Measurements from ENCODE around the gene WWC1. TPM values are rescaled to one million over a fixed set of nuclear protein-coding genes. Genes with fewer than 3 reads are reported as not detected.
"Not testable (repeated sequence)": the region's sequence is repeated elsewhere in the genome, so short reads cannot be mapped to it uniquely, and the experiment has no call there.

Gene WWC1
- total RNA-seq, 1 experiment from 2014 or later: 108 TPM

DNA sequence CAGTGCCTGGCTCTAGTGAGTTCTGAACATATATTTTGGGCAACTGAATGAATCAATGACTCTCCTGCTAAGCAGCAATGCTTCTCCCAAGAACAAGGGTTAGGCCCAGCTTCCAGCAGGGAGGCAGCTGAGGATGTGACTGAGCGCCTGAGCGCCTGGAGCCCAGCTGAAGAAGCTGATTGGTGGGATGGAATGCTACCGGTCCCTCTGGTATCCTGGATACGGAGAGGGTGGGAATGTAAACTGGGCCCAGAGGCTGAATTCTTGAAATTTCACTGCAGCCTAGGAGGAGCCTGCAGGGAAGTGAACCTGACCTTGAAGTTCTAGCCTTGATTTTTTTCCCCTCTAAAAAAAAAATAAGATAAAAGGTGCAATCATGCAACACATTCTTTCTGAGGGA lies 43.2 kb downstream of the WWC1 start:
- H3K27me3 Mint-ChIP-seq (ENCODE audit: insufficient read depth, unreplicated experiment): no peaks in the 10 kb centered on the region
- Histone ChIP-seq H3K9me3 (no peaks in the 10 kb centered on the region), H3K36me3 (ENCODE audit: control insufficient read depth, insufficient read depth, low read length) (no peaks in the 10 kb centered on the region), H3K27me3 (replicated peaks; ENCODE audit: control insufficient read depth, insufficient read depth, low read length) (no peaks in the 10 kb centered on the region), H3K4me1 (peaks cover 47% of the 10 kb centered on the region), H3K4me3 (ENCODE audit: low read depth, low read length) (no peak overlapping the region)
- DNase-seq: peak; percentile 64 to 69
- intact Hi-C loops (cut with micrococcal nuclease; ENCODE audit: unreplicated experiment): no loop called here
- ChIA-PET POLR2A (no interaction called here), CTCF (interaction anchor here (1.2 to 1.8 kb wide), 2 partner anchors 9 to 13 kb away, joined by 3 to 4 read pairs; no protein-coding TSS in a partner anchor)
- no peak overlapping the region for H3K4me3 Mint-ChIP-seq (ENCODE audit: unreplicated experiment)
- TF ChIP-seq, protein P1, sequence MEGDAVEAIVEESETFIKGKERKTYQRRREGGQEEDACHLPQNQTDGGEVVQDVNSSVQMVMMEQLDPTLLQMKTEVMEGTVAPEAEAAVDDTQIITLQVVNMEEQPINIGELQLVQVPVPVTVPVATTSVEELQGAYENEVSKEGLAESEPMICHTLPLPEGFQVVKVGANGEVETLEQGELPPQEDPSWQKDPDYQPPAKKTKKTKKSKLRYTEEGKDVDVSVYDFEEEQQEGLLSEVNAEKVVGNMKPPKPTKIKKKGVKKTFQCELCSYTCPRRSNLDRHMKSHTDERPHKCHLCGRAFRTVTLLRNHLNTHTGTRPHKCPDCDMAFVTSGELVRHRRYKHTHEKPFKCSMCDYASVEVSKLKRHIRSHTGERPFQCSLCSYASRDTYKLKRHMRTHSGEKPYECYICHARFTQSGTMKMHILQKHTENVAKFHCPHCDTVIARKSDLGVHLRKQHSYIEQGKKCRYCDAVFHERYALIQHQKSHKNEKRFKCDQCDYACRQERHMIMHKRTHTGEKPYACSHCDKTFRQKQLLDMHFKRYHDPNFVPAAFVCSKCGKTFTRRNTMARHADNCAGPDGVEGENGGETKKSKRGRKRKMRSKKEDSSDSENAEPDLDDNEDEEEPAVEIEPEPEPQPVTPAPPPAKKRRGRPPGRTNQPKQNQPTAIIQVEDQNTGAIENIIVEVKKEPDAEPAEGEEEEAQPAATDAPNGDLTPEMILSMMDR (IDR thresholded peaks at IDR 0.05; ENCODE audit: insufficient read depth in 1 of 2, low read depth in 1 of 2, low read length in 1 of 2, severe bottlenecking in 1 of 2, unreplicated experiment in 1 of 2): no peak
- no TSS peak for BruUV-seq (replicated peaks)
- peaks cover 47% of the 10 kb centered on the region for H3K36me3 Mint-ChIP-seq (ENCODE audit: insufficient read depth, unreplicated experiment)
- H3K4me1 Mint-ChIP-seq (ENCODE audit: low read depth, unreplicated experiment): peaks cover 62% of the 10 kb centered on the region
- peak overlapping the region; percentile 29 for H3K27ac Mint-ChIP-seq (ENCODE audit: unreplicated experiment)
- H3K9me3 Mint-ChIP-seq (ENCODE audit: unreplicated experiment): no peaks in the 10 kb centered on the region

DNA sequence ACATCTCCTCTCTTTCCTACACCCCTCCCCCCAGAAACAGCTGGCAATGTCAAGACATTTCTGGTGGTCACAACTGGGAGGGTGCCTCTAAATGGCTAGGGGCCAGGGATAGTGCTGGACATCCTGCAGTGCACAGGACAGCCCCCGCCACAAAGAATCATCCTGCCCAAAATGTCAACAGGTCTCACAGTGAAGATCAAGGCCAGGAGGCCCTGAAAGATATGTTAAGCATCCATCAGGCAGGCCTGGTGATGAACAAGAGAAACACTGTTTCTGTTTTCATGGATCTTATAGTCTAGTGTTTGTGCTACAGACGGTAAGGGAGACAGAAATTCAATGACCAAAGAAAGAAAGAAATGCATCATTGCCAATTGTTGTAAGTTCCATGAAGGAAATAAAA lies 45.9 kb downstream of the WWC1 start:
- peaks cover 62% of the 10 kb centered on the region for H3K36me3 Mint-ChIP-seq (ENCODE audit: insufficient read depth, unreplicated experiment)
- CTCF ChIA-PET: no interaction called here
- H3K27me3 Mint-ChIP-seq (ENCODE audit: insufficient read depth, unreplicated experiment): no peaks in the 10 kb centered on the region
- no TSS peak for BruUV-seq (replicated peaks)
- no peak for DNase-seq
- H3K4me1 ChIP-seq: peaks cover 41% of the 10 kb centered on the region
- POLR2A ChIA-PET: interaction anchor here (1.0 kb wide), 1 partner anchor 46 kb away, joined by 3 read pairs; the partner anchor contains the start of gene WWC1
- peak overlapping the region; percentile 6 for H3K27ac Mint-ChIP-seq (ENCODE audit: unreplicated experiment)
- no peak overlapping the region for H3K4me3 ChIP-seq (ENCODE audit: low read depth, low read length)
- H3K9me3 Mint-ChIP-seq (ENCODE audit: unreplicated experiment): no peaks in the 10 kb centered on the region
- peaks cover 68% of the 10 kb centered on the region for H3K4me1 Mint-ChIP-seq (ENCODE audit: low read depth, unreplicated experiment)
- no peaks in the 10 kb centered on the region for H3K36me3 ChIP-seq (ENCODE audit: control insufficient read depth, insufficient read depth, low read length)
- no peaks in the 10 kb centered on the region for H3K27me3 ChIP-seq (replicated peaks; ENCODE audit: control insufficient read depth, insufficient read depth, low read length)
- TF ChIP-seq, protein P1 (IDR thresholded peaks at IDR 0.05; ENCODE audit: insufficient read depth in 1 of 2, low read depth in 1 of 2, low read length in 1 of 2, severe bottlenecking in 1 of 2, unreplicated experiment in 1 of 2): no peak
- H3K9me3 ChIP-seq: no peaks in the 10 kb centered on the region
- H3K4me3 Mint-ChIP-seq (ENCODE audit: unreplicated experiment): no peak overlapping the region
- intact Hi-C loops (cut with micrococcal nuclease; ENCODE audit: unreplicated experiment): no loop called here

DNA sequence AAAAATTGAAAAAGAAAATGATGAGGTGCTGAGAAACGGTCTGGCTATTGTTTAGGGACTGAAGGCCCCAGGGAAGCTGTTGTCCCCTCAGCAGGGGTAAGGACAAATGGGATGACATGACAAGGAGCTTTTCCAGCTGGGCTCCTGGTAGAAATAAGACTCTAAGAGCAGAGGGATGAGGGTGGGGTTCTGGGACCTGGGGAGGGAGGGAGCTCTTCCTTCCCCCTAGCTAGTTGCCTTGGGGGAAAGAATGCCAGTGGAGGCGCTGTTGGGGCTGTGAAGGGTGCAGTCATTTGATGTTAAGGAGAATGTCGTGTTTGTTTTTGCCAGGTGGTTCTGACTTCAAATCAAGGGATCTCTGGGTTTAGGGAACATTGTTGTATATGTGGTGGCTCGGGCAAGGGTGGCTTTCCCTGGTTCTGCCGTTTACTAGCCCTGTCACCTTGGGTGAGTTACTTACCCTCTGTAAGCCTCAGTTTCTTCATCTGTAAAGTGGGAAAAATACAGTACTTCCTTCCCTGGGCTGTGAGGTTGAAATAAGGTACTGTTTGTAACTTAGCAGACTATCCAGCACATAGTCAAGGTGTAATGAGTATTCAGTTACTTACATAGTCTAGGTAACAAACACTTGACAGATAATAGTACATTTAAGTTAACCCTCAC lies 47.8 kb downstream of the WWC1 start:
- BruUV-seq (replicated peaks): no TSS peak
- Histone ChIP-seq H3K9me3 (no peaks in the 10 kb centered on the region), H3K4me3 (ENCODE audit: low read depth, low read length) (no peak overlapping the region), H3K36me3 (ENCODE audit: control insufficient read depth, insufficient read depth, low read length) (peaks cover 1% of the 10 kb centered on the region; the same call in 1 of the 2 replicates), H3K27me3 (replicated peaks; ENCODE audit: control insufficient read depth, insufficient read depth, low read length) (no peaks in the 10 kb centered on the region), H3K4me1 (peaks cover 44% of the 10 kb centered on the region)
- H3K36me3 Mint-ChIP-seq (ENCODE audit: insufficient read depth, unreplicated experiment): peaks cover 65% of the 10 kb centered on the region
- TF ChIP-seq, protein P1 (IDR thresholded peaks at IDR 0.05; ENCODE audit: insufficient read depth in 1 of 2, low read depth in 1 of 2, low read length in 1 of 2, severe bottlenecking in 1 of 2, unreplicated experiment in 1 of 2): peak in 1 of 2 experiments; percentile 6
- H3K4me3 Mint-ChIP-seq (ENCODE audit: unreplicated experiment): no peak overlapping the region
- ChIA-PET POLR2A (no interaction called here), CTCF (no interaction called here)
- peaks cover 60% of the 10 kb centered on the region for H3K4me1 Mint-ChIP-seq (ENCODE audit: low read depth, unreplicated experiment)
- DNase-seq: no peak
- H3K9me3 Mint-ChIP-seq (ENCODE audit: unreplicated experiment): no peaks in the 10 kb centered on the region
- intact Hi-C loops (cut with micrococcal nuclease; ENCODE audit: unreplicated experiment): no loop called here
- peak overlapping the region; percentile 20 for H3K27ac Mint-ChIP-seq (ENCODE audit: unreplicated experiment)
- no peaks in the 10 kb centered on the region for H3K27me3 Mint-ChIP-seq (ENCODE audit: insufficient read depth, unreplicated experiment)

DNA sequence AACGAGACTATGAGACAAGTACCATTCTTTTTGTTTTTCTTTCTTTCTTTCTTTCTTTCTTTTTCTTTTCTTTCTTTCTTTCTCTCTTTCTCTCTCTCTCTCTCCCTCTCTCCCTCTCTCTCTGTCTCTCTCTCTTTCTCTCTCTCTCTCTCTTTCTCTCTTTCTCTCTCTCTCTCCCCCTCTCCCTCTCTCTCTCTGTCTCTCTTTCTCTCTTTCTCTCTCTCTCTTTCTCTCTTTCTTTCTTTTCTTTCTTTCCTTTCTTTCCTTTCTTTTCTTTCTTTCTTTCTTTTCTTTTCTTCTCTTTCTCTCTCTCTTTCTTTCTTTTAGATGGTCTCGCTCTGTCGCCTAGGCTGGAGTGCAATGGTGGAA lies 48.3 kb downstream of the WWC1 start:
- H3K36me3 ChIP-seq (ENCODE audit: control insufficient read depth, insufficient read depth, low read length); H3K27me3 Mint-ChIP-seq (ENCODE audit: insufficient read depth, unreplicated experiment); POLR2A ChIA-PET; DNase-seq; BruUV-seq (replicated peaks); intact Hi-C loops (cut with micrococcal nuclease; ENCODE audit: unreplicated experiment); H3K9me3 Mint-ChIP-seq (ENCODE audit: unreplicated experiment); H3K9me3 ChIP-seq; H3K27me3 ChIP-seq (replicated peaks; ENCODE audit: control insufficient read depth, insufficient read depth, low read length); H3K4me3 ChIP-seq (ENCODE audit: low read depth, low read length); H3K4me3 Mint-ChIP-seq (ENCODE audit: unreplicated experiment): not testable (repeated sequence)
- Mint-ChIP-seq H3K36me3 (ENCODE audit: insufficient read depth, unreplicated experiment) (peaks cover 63% of the 10 kb centered on the region), H3K27ac (ENCODE audit: unreplicated experiment) (peak overlapping the region; percentile 20), H3K4me1 (ENCODE audit: low read depth, unreplicated experiment) (peaks cover 60% of the 10 kb centered on the region)
- H3K4me1 ChIP-seq: peaks cover 44% of the 10 kb centered on the region
- CTCF ChIA-PET: interaction anchor here (0.7 kb wide), 1 partner anchor 119 kb away, joined by 3 read pairs; no protein-coding TSS in a partner anchor

Data from Caco-2 (cell line).